ENCODE data around the gene TMEM120B. TPM values are rescaled to one million over a fixed set of nuclear protein-coding genes. Genes with fewer than 3 reads are reported as not detected.

The TMEM120B gene
- total RNA-seq, 1 experiment from 2014 or later, result 23.8 TPM

- no peaks in the 10 kb centered on the region for H3K27me3 ChIP-seq (ENCODE audit: control insufficient read depth, insufficient read depth, low read length)
- peak overlapping the region; percentile 79 for H3K4me3 ChIP-seq (ENCODE audit: insufficient read depth, low read depth, low read length)
- DNase-seq, result no peak
- peaks cover 2% of the 10 kb centered on the region for H3K36me3 ChIP-seq (replicated peaks; ENCODE audit: control insufficient read depth, insufficient read depth, low read length)
These were observed 89.3 kb downstream of the TMEM120B start for GRCh38 chr12:121801595-121802484.

DNA sequence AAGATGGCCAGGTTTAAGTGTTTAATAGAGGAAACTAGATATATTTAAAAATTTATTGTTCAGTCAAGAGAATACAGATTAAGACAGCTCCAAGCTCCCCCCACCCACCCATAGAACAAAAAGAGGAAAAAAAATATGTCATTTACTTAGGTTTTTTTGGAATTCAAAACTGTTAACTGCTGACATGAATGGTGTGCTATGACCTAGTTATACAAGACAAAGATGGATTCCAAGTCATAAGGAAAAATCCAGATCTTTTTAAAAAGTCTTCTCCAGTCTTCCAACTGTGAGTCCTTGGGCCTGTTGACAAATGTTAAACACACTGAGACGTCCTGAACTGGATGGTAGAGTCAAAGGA, 89.9 kb downstream of the TMEM120B start:
- Histone ChIP-seq H3K4me3 (ENCODE audit: insufficient read depth, low read depth, low read length) (peak overlapping the region; percentile 79), H3K27me3 (ENCODE audit: control insufficient read depth, insufficient read depth, low read length) (no peaks in the 10 kb centered on the region), H3K36me3 (replicated peaks; ENCODE audit: control insufficient read depth, insufficient read depth, low read length) (peaks cover 2% of the 10 kb centered on the region)
- DNase-seq, result no peak

DNA sequence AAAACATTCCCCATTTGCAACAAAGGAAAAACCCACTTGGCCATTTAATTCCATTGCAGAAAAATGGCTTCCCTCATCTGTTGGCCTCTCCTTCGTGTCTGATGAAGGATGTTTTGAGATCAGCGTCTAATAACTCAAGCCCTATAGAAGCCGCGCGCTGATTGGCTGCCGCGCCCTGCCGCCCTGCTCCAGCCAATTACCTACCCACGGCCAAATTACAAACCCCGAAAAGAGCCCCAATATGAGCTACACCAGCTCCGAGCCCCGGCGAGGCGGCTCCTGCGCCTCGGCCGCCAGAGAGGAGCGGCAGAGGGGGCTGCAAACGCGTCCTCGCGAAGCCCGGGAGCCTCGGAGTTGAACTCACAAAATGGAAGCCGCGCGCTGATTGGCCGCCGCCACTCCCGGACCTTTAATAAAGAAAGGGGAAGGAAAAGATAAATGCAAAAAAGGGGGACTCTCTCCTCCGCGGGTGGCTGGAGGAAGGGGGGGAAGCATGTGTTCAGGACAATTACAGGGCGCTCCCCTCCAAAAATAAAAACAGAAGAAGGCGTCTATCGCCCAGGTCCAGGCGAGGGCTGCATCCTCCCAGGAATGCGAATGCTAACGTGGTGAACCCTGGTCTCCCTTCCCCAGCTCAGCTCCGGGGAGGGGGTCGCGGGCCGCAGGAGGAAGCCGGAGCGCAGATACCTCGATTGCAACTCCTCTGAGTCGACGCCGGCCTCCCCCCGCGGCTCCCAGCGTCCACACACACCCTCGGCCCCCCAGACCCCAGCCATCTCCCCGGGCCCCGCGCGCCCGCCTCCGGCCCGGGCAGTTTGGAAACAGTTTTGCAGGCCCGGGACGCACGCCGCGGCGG, 90.5 kb downstream of the TMEM120B start:
- peak; percentile 94 for DNase-seq
- Histone ChIP-seq H3K27me3 (ENCODE audit: control insufficient read depth, insufficient read depth, low read length) (no peaks in the 10 kb centered on the region), H3K36me3 (replicated peaks; ENCODE audit: control insufficient read depth, insufficient read depth, low read length) (peaks cover 1% of the 10 kb centered on the region), H3K4me3 (ENCODE audit: insufficient read depth, low read depth, low read length) (peak overlapping the region; percentile 79)

DNA sequence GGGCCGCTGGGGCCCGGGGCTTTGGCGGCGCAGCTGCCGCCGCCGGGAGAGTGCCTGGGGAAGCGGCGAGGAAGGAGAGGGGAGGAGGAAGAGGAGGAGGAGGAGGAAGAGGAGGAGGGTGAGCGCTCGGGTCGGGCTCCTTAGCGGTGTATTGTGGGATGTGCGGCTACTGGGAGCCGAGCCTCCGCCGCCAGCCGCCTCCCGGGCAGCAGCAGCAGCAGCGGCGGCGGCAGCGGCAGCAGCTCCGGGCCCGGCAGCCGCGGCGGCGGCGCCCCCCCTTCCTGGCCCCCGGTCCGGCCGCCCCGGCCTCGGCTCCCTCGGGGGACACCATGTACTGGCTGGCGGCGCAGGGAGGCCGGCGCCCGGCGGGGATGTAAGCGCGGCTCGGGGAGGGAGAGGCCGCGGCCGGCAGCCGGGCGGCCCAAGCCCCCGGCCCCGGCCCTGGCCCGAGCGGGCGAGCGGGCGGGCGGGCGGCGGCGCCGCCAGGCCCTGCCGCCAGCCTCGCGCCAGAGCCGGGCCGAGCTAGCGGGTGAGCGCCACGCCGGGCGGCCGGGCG, 91.4 kb downstream of the TMEM120B start, which contains the start of gene SETD1B:
Gene SETD1B, plus strand, starts transcription at position 149 of the 556 bp plus-strand sequence. CDS start 729 bp downstream, outside the sequence.
- peaks cover 6% of the 10 kb centered on the region for H3K36me3 ChIP-seq (replicated peaks; ENCODE audit: control insufficient read depth, insufficient read depth, low read length)
- no peaks in the 10 kb centered on the region for H3K27me3 ChIP-seq (ENCODE audit: control insufficient read depth, insufficient read depth, low read length)
- DNase-seq, result peak; percentile 86

GRCh38 chr12:121804417-121805111, 92.0 kb downstream of the TMEM120B start:
- H3K4me3 ChIP-seq (ENCODE audit: insufficient read depth, low read depth, low read length), result peak overlapping the region; percentile 79
- DNase-seq, result peak; percentile 71
- peaks cover 10% of the 10 kb centered on the region for H3K36me3 ChIP-seq (replicated peaks; ENCODE audit: control insufficient read depth, insufficient read depth, low read length)
- H3K27me3 ChIP-seq (ENCODE audit: control insufficient read depth, insufficient read depth, low read length), result no peaks in the 10 kb centered on the region

More for the DNA sequence above, 91.4 kb downstream of the TMEM120B start, which contains the start of gene SETD1B:
- peak within 1 kb of the TSS; percentile 79 for H3K4me3 ChIP-seq (ENCODE audit: insufficient read depth, low read depth, low read length)

GRCh38 chr12:121805171-121806008, 92.8 kb downstream of the TMEM120B start:
- peak; percentile 78 for DNase-seq
- no peaks in the 10 kb centered on the region for H3K27me3 ChIP-seq (ENCODE audit: control insufficient read depth, insufficient read depth, low read length)
- peak overlapping the region; percentile 79 for H3K4me3 ChIP-seq (ENCODE audit: insufficient read depth, low read depth, low read length)
- H3K36me3 ChIP-seq (replicated peaks; ENCODE audit: control insufficient read depth, insufficient read depth, low read length), result peaks cover 10% of the 10 kb centered on the region

DNA sequence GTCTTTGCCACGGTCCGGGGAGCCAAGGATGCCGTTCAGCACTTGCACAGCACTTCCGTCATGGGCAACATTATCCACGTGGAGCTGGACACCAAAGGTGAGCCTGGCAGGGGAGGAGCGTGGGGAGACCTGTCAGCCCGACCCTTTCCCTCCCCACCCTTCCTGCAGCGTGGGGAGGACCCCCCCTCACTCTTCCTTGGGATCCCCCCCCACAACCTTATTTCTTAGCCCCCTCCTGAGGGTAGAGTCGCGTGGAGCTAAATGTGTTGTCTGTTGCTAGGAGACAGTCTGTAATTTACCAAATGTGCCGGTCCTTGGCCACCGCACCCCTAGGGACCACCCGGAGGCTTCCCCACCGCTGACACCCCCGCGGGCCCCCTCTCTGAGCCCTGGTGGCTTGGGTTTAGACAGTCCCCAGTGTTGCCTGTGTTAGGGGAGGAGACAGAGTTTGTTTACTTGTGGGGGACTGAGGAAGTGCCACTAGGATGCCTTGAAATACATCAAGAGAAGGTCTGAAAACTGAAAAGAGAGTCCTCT, 93.5 kb downstream of the TMEM120B start:
- no peak for DNase-seq
- peak overlapping the region; percentile 79; the same call in 1 of the 2 replicates for H3K4me3 ChIP-seq (ENCODE audit: insufficient read depth, low read depth, low read length)
- no peaks in the 10 kb centered on the region for H3K27me3 ChIP-seq (ENCODE audit: control insufficient read depth, insufficient read depth, low read length)

GRCh38 chr12:121806546-121807423, 94.2 kb downstream of the TMEM120B start:
- Histone ChIP-seq H3K4me3 (ENCODE audit: insufficient read depth, low read depth, low read length) (peak overlapping the region; percentile 14; the same call in 1 of the 2 replicates), H3K27me3 (ENCODE audit: control insufficient read depth, insufficient read depth, low read length) (no peaks in the 10 kb centered on the region), H3K36me3 (replicated peaks; ENCODE audit: control insufficient read depth, insufficient read depth, low read length) (peaks cover 13% of the 10 kb centered on the region)
- peak; percentile 53 for DNase-seq

More for the DNA sequence above, 93.5 kb downstream of the TMEM120B start:
- H3K36me3 ChIP-seq (replicated peaks; ENCODE audit: control insufficient read depth, insufficient read depth, low read length), result peaks cover 13% of the 10 kb centered on the region

DNA sequence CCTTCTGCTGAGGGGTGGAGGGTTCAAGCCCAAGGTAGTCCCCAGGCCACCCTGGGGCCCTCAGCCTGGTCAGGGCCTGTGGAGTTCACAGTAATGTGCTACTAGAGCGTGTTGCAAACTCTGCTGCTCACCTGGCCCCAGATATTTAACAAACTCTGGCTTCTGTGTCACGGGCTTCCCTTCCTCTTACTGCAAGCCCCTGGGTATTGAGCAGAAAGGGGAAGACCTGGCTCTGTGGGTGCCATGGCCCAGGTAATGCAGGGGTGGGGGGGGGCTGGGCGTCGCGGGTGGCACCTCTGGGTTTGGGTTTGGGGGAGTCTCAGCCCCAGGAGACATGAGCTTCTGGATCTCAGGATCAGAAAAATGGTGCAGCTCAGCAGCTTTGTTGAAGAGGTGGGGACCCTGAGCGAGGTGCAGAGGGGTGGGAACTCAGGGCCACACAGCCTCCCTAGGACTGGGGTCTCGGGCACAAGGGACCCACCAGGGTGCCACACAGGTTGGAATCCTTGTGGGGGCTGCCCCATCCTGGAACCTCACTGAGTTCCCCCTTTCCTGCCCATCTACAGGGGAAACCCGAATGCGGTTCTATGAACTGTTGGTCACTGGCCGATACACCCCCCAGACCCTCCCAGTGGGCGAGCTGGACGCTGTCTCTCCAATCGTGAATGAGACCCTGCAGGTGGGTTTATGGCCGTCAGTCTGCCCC, 95.2 kb downstream of the TMEM120B start:
- DNase-seq, result no peak
- no peak overlapping the region for H3K4me3 ChIP-seq (ENCODE audit: insufficient read depth, low read depth, low read length)
- H3K27me3 ChIP-seq (ENCODE audit: control insufficient read depth, insufficient read depth, low read length), result no peaks in the 10 kb centered on the region
- H3K36me3 ChIP-seq (replicated peaks; ENCODE audit: control insufficient read depth, insufficient read depth, low read length), result peaks cover 13% of the 10 kb centered on the region

DNA sequence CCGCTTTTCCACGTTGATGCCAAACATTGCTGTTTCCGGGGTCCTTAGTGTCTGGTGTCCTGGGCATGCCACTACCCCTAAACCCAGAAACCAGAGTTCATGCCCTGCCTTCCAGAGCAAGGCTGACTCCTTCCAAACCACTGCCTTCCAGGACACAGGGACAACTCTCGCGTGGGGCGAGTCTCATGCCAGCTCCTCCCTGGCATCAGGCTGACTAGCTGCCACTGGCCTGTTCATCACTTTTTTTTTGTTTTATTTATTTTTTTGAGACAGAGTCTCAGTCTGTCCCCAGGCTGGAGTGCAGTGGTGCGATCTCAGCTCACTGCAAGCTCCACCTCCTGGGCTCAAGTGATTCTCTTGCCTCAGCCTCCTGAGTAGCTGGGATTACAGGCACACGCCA, 96.1 kb downstream of the TMEM120B start:
- DNase-seq, result no peak
- Histone ChIP-seq H3K36me3 (replicated peaks; ENCODE audit: control insufficient read depth, insufficient read depth, low read length) (peaks cover 13% of the 10 kb centered on the region), H3K4me3 (ENCODE audit: insufficient read depth, low read depth, low read length) (no peak overlapping the region), H3K27me3 (ENCODE audit: control insufficient read depth, insufficient read depth, low read length) (no peaks in the 10 kb centered on the region)

- H3K4me3 ChIP-seq (ENCODE audit: insufficient read depth, low read depth, low read length), result no peak overlapping the region
- H3K27me3 ChIP-seq (ENCODE audit: control insufficient read depth, insufficient read depth, low read length), result no peaks in the 10 kb centered on the region
- no peak for DNase-seq
- peaks cover 13% of the 10 kb centered on the region for H3K36me3 ChIP-seq (replicated peaks; ENCODE audit: control insufficient read depth, insufficient read depth, low read length)
These were observed 97.2 kb downstream of the TMEM120B start for GRCh38 chr12:121809712-121810116.
